NCI-H2227 (cell line): ENCODE measurements around the gene RNF126.
"Not testable (repeated sequence)": the region's sequence is repeated elsewhere in the genome, so short reads cannot be mapped to it uniquely, and the experiment has no call there.

Source experiments
- DNase-seq: peaks from one replicate; lab custom pipeline; 2025; ENCODE audit not compliant: unreplicated experiment; lab: John Stamatoyannopoulos, UW

Gene RNF126

GRCh38 chr19:686589-687297 is 23.7 kb upstream of the RNF126 start:
- no peak for DNase-seq

GRCh38 chr19:685454-685931 is 22.5 kb upstream of the RNF126 start:
- no peak for DNase-seq

- DNase-seq = no peak
Measured at GRCh38 chr19:682678-683320, 19.8 kb upstream of the RNF126 start.

GRCh38 chr19:681029-682019 is 18.3 kb upstream of the RNF126 start:
- DNase-seq = peak; percentile 85

- DNase-seq = peak; percentile 95
Measured at GRCh38 chr19:680287-681028, 17.4 kb upstream of the RNF126 start.

GRCh38 chr19:679418-680286 is 16.6 kb upstream of the RNF126 start:
- peak; percentile 67 for DNase-seq

GRCh38 chr19:678791-679388 is 15.9 kb upstream of the RNF126 start:
- no peak for DNase-seq

GRCh38 chr19:677601-678436 is 14.8 kb upstream of the RNF126 start:
- DNase-seq = no peak

GRCh38 chr19:677201-677600 is 14.2 kb upstream of the RNF126 start:
- no peak for DNase-seq

GRCh38 chr19:676339-677105 is 13.5 kb upstream of the RNF126 start, which contains the start of gene FSTL3:
Gene FSTL3 (plus strand): TSS chr19:676392. CDS start chr19:676424, 32 bp downstream.
- DNase-seq = no peak

GRCh38 chr19:676007-676338 is 13.0 kb upstream of the RNF126 start:
- no peak for DNase-seq

GRCh38 chr19:674282-675151 is 11.5 kb upstream of the RNF126 start:
- DNase-seq = no peak

GRCh38 chr19:670609-671075 is 7.6 kb upstream of the RNF126 start:
- no peak for DNase-seq

- DNase-seq = not testable (repeated sequence)
Measured at GRCh38 chr19:668675-669434, 5.8 kb upstream of the RNF126 start.

- DNase-seq = not testable (repeated sequence)
Measured at GRCh38 chr19:666985-667573, 4.1 kb upstream of the RNF126 start.
